ENCODE measurements around the gene CAV2. TPM values are rescaled to one million over a fixed set of nuclear protein-coding genes. Genes with fewer than 3 reads are reported as not detected.

The CAV2 gene
- total RNA-seq, 2 experiments from 2014 or later: not detected

GRCh38 chr7:116522247-116522646 lies 22.7 kb downstream of the CAV2 start:
- Histone ChIP-seq H3K9me2 (ENCODE audit: insufficient read depth, low read length) (no peaks in the 10 kb centered on the region), H3K36me3 (ENCODE audit: insufficient read depth, low read length) (no peaks in the 10 kb centered on the region), H3K79me2 (ENCODE audit: insufficient read depth, low read depth, low read length) (no peaks in the 10 kb centered on the region), H3K9me3 (ENCODE audit: low read length) (no peaks in the 10 kb centered on the region), H3K4me3 (ENCODE audit: low read depth, low read length, poor library complexity, severe bottlenecking) (no peak overlapping the region), H3K4me2 (ENCODE audit: low read length) (no peak overlapping the region), H3K4me1 (ENCODE audit: insufficient read depth, low read length, poor library complexity, severe bottlenecking) (no peaks in the 10 kb centered on the region), H4K20me1 (ENCODE audit: insufficient read depth, low read length) (no peaks in the 10 kb centered on the region), H3K27ac (ENCODE audit: low read depth, low read length, poor library complexity, severe bottlenecking) (no peak overlapping the region), H2AFZ (ENCODE audit: low read length) (no peak overlapping the region)
- POLR2A ChIA-PET: no interaction called here
- BruUV-seq (replicated peaks): no TSS peak
- DNase-seq (ENCODE audit: low spot score): no peak
- CTCF ChIA-PET (ENCODE audit: unreplicated experiment): no interaction called here
- intact Hi-C loops (cut with micrococcal nuclease; ENCODE audit: unreplicated experiment): loop anchor here (5.0 kb wide), 1 partner anchor 60 kb away; no protein-coding TSS in a partner anchor
- TF ChIP-seq CTCF (conservative IDR thresholded peaks at IDR 0.05; ENCODE audit: low read length) (no peak), EZH2phosphoT487 (IDR thresholded peaks at IDR 0.05; ENCODE audit: borderline replicate concordance, low read depth, low read length) (no peak)

GRCh38 chr7:116524221-116524608 lies 24.7 kb downstream of the CAV2 start:
- no peak for TF ChIP-seq EZH2phosphoT487 (IDR thresholded peaks at IDR 0.05; ENCODE audit: borderline replicate concordance, low read depth, low read length)
- TF ChIP-seq CTCF (conservative IDR thresholded peaks at IDR 0.05; ENCODE audit: low read length): no peak
- Histone ChIP-seq H3K9me2 (ENCODE audit: insufficient read depth, low read length) (no peaks in the 10 kb centered on the region), H3K79me2 (ENCODE audit: insufficient read depth, low read depth, low read length) (no peaks in the 10 kb centered on the region), H3K4me2 (ENCODE audit: low read length) (no peak overlapping the region), H3K4me1 (ENCODE audit: insufficient read depth, low read length, poor library complexity, severe bottlenecking) (no peaks in the 10 kb centered on the region), H3K9me3 (ENCODE audit: low read length) (no peaks in the 10 kb centered on the region), H3K36me3 (ENCODE audit: insufficient read depth, low read length) (no peaks in the 10 kb centered on the region), H4K20me1 (ENCODE audit: insufficient read depth, low read length) (no peaks in the 10 kb centered on the region), H3K27ac (ENCODE audit: low read depth, low read length, poor library complexity, severe bottlenecking) (no peak overlapping the region), H2AFZ (ENCODE audit: low read length) (no peak overlapping the region), H3K4me3 (ENCODE audit: low read depth, low read length, poor library complexity, severe bottlenecking) (no peak overlapping the region)
- no peak for DNase-seq (ENCODE audit: low spot score)
- CTCF ChIA-PET (ENCODE audit: unreplicated experiment): no interaction called here
- no TSS peak for BruUV-seq (replicated peaks)
- POLR2A ChIA-PET: interaction anchor here (0.5 to 0.6 kb wide), 3 partner anchors 15 to 288 kb away, joined by 3 to 5 read pairs (median 3); no protein-coding TSS in a partner anchor
- intact Hi-C loops (cut with micrococcal nuclease; ENCODE audit: unreplicated experiment): loop anchor here (5.0 kb wide), 1 partner anchor 58 kb away; no protein-coding TSS in a partner anchor

- ChIA-PET POLR2A (interaction anchor here (0.5 kb wide), 1 partner anchor 39 kb away, joined by 3 read pairs; no protein-coding TSS in a partner anchor), CTCF (ENCODE audit: unreplicated experiment) (no interaction called here)
- H3K4me2 ChIP-seq (ENCODE audit: low read length): peak within 1 kb of the TSS; percentile 59; the same call in 1 of the 2 replicates
- no peaks in the 10 kb centered on the region for H3K9me2 ChIP-seq (ENCODE audit: insufficient read depth, low read length)
- H3K36me3 ChIP-seq (ENCODE audit: insufficient read depth, low read length): no peaks in the 10 kb centered on the region
- no peaks in the 10 kb centered on the region for H3K9me3 ChIP-seq (ENCODE audit: low read length)
- TF ChIP-seq EZH2phosphoT487 (IDR thresholded peaks at IDR 0.05; ENCODE audit: borderline replicate concordance, low read depth, low read length) (no peak), CTCF (conservative IDR thresholded peaks at IDR 0.05; ENCODE audit: low read length) (no peak)
- no peak within 1 kb of the TSS for H2AFZ ChIP-seq (ENCODE audit: low read length)
- BruUV-seq (replicated peaks): no TSS peak
- no peaks in the 10 kb centered on the region for H3K4me1 ChIP-seq (ENCODE audit: insufficient read depth, low read length, poor library complexity, severe bottlenecking)
- intact Hi-C loops (cut with micrococcal nuclease; ENCODE audit: unreplicated experiment): loop anchor here (5.0 kb wide), 1 partner anchor 58 kb away; no protein-coding TSS in a partner anchor
- no peaks in the 10 kb centered on the region for H4K20me1 ChIP-seq (ENCODE audit: insufficient read depth, low read length)
- H3K27ac ChIP-seq (ENCODE audit: low read depth, low read length, poor library complexity, severe bottlenecking): no peak within 1 kb of the TSS
- no peak for DNase-seq (ENCODE audit: low spot score)
- H3K79me2 ChIP-seq (ENCODE audit: insufficient read depth, low read depth, low read length): no peaks in the 10 kb centered on the region
- peak within 1 kb of the TSS; percentile 24 for H3K4me3 ChIP-seq (ENCODE audit: low read depth, low read length, poor library complexity, severe bottlenecking)
Measured at GRCh38 chr7:116524609-116525297, 25.2 kb downstream of the CAV2 start, which contains the start of gene CAV1. CAV1 (plus strand) TSS chr7:116525036; CDS start chr7:116525063, 27 bp downstream.
